Uterus (tissue), 4 donors: ENCODE measurements around the gene TMEM72. TPM values are rescaled to one million over a fixed set of nuclear protein-coding genes. Genes with fewer than 3 reads are reported as not detected.

Experiments used
- DNase-seq, 2 donors: peaks; one replicate each; pipeline ENCODE4 v3.0.0-alpha.2; 2019 to 2020
- H3K27ac ChIP-seq, 2 donors: fragments of 200-600 bp; sonication (generic); 1 replicate in 1 of 2; 2 replicates in 1 of 2; pipeline ENCODE4 v1.5.1; 2016 to 2018
- H3K27me3 ChIP-seq, 2 donors: fragments of 200-600 bp; sonication (generic); one replicate each; pipeline ENCODE4 v1.5.1; 2018 to 2019; ENCODE audit warnings: control low read depth in 1 of 2
- H3K36me3 ChIP-seq, 2 donors: fragments of 200-600 bp; sonication (generic); one replicate each; pipeline ENCODE4 v1.5.1; 2019; ENCODE audit warnings: control low read depth in 1 of 2
- H3K4me1 ChIP-seq, 2 donors: fragments of 200-600 bp; sonication (generic); one replicate each; pipeline ENCODE4 v1.5.1; 2018 to 2019; ENCODE audit warnings: control low read depth in 1 of 2
- H3K4me3 ChIP-seq, 2 donors: fragments of 200-600 bp; sonication (generic); 1 replicate in 1 of 2; 2 replicates in 1 of 2; pipeline ENCODE4 v1.5.1; 2018 to 2019; ENCODE audit warnings: mild to moderate bottlenecking in 1 of 2
- H3K9me3 ChIP-seq, 2 donors: fragments of 200-600 bp; sonication (generic); one replicate each; pipeline ENCODE4 v1.5.1; 2019; ENCODE audit warnings: control low read depth in 1 of 2
- POLR2A ChIP-seq, 2 donors: fragments of 450-650 bp; IDR thresholded peaks; one replicate each; pipeline ENCODE4 v1.6.1; 2016; ENCODE audit warnings: antibody characterized with exemption in 2 of 2, mild to moderate bottlenecking in 1 of 2, moderate library complexity in 1 of 2
- intact Hi-C: fragments of 100-400 bp; cut with DNase I; formaldehyde crosslinking; loops from one replicate; pipeline ENCODE4 v1.15.1; 2023; ENCODE audit warnings: low total_unique reads
- total RNA-seq, 4 donors: library from RNA; depleted of rRNA in 3 of 4; stranded (reverse); fragments of >200 nt in 3 of 4; gene quantifications; one replicate each; pipeline versions ENCODE4 v1.1.0 to v1.2.4, GENCODE V29; 2014 to 2023
- TF ChIP-seq, protein P1 (sequence below), 4 experiments: fragments of 200-600 bp in 2 of 4; fragments of 450-650 bp in 2 of 4; sonication (generic) in 2 of 4; IDR thresholded peaks; one replicate each; pipeline ENCODE4 v1.5.1; 2016 to 2019; ENCODE audit warnings: antibody characterized with exemption in 4 of 4, mild to moderate bottlenecking in 2 of 4, moderate library complexity in 1 of 4
- donor health status: DM: yes; HTN: yes; CAD: no.

Gene TMEM72
- total RNA-seq, 4 donors from 2014 or later, result 0.69 TPM; not detected in 3

DNA sequence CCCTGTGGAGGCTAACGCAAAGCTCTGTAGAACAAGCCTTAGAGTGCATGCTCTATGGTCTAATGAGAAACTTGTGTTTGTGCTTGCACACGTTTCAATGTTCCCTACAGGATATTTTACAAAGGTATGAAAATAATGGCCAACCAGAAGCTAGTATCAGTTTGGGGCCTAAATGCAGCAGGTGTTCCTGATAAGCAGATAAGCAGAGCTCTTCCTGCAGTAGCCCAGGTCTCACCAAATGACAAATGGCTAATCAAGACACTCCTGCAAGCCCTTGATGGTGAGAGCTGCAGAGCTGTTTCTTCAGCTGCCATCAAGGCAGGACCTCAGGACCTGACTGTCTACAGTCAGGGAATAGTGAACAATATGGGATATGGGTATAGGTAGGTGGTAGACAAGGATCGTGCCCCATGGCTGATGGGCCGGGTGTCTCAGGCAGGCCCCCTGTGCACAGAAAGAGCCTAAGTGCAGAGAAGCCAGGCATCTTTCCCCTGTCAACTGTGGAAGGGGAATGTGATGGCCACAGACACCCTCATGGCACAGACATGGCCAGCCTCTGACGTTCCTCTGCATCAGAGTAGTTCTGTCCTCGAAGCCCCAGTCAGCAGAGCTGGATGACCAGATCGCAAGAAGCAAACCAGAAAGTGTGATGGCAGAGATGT, 25.3 kb downstream of the TMEM72 start:
- no peak overlapping the region for H3K4me3 ChIP-seq
- no peaks in the 10 kb centered on the region for H3K36me3 ChIP-seq
- H3K27ac ChIP-seq, result no peak overlapping the region
- no peak for TF ChIP-seq POLR2A (IDR thresholded peaks at IDR 0.05)
- TF ChIP-seq, protein P1, sequence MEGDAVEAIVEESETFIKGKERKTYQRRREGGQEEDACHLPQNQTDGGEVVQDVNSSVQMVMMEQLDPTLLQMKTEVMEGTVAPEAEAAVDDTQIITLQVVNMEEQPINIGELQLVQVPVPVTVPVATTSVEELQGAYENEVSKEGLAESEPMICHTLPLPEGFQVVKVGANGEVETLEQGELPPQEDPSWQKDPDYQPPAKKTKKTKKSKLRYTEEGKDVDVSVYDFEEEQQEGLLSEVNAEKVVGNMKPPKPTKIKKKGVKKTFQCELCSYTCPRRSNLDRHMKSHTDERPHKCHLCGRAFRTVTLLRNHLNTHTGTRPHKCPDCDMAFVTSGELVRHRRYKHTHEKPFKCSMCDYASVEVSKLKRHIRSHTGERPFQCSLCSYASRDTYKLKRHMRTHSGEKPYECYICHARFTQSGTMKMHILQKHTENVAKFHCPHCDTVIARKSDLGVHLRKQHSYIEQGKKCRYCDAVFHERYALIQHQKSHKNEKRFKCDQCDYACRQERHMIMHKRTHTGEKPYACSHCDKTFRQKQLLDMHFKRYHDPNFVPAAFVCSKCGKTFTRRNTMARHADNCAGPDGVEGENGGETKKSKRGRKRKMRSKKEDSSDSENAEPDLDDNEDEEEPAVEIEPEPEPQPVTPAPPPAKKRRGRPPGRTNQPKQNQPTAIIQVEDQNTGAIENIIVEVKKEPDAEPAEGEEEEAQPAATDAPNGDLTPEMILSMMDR (IDR thresholded peaks at IDR 0.05), result no peak
- peaks cover 0 to 5% of the 10 kb centered on the region in 2 donors for H3K4me1 ChIP-seq
- DNase-seq, result no peak
- intact Hi-C loops, result no loop called here
- H3K9me3 ChIP-seq, result no peaks in the 10 kb centered on the region
- no peaks in the 10 kb centered on the region for H3K27me3 ChIP-seq

DNA sequence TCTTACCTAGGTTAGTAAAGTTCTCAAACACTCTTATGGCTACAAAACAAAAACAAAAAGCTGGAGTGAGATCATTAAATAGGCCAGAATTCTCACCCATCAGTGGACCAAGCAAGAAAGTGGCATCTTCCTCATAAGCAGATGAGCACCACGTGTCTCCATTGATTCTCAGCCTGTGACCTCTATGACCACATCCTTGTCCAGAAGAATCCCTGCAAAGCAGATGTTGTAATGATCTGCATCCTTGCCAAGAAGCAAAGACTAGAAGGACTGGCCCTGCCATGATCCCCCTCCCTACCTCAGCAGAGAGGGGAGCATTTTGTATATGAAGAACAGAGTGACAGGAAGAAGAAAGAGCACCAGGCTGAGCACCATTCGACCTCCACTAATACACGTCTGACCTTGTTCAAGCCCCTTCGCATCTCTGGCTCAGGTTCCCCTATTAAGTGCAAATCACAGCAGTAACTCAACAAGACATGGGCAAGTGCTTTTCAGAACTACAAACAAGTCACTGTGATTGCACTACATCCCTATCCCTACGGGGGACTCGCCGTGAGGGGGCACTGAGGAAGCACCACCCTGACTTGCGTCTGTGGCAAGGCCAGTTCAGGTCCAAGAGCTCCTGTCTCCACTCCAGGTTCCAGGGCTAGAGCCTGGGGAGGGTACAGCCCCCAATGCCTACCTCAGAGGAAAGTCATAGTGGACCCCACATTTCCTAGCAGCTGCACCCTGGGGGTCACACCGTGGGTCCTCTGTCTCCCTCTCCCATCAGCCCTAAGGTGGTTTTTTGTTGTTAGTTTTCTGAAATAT, 26.3 kb downstream of the TMEM72 start:
- no peak for TF ChIP-seq POLR2A (IDR thresholded peaks at IDR 0.05)
- TF ChIP-seq, protein P1 (IDR thresholded peaks at IDR 0.05), result no peak
- Histone ChIP-seq H3K36me3 (no peaks in the 10 kb centered on the region), H3K4me3 (no peak overlapping the region), H3K27ac (no peak overlapping the region), H3K9me3 (no peaks in the 10 kb centered on the region), H3K27me3 (no peaks in the 10 kb centered on the region), H3K4me1 (peaks cover 0 to 5% of the 10 kb centered on the region in 2 donors)
- intact Hi-C loops, result no loop called here
- no peak for DNase-seq

DNA sequence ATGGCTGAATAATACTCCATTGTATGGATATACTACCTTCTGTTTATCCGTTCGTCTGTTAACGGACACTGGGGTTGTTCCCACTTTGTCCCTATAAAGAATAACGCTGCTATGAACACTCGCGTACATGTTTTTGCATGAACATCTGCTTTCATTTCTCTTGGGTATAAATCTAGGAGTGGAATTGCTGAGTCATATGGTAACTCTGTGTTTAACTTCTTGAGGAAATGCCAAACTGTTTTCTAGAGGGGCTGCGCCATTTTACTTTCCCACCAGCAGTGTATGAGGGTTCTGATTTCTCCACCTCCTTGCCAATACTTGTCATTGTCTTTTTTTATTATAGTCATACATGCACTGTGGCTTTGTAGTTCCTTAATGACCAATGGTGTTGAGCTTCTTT, 27.8 kb downstream of the TMEM72 start:
- intact Hi-C loops, result no loop called here
- no peaks in the 10 kb centered on the region for H3K27me3 ChIP-seq
- peaks cover 0 to 5% of the 10 kb centered on the region in 2 donors for H3K4me1 ChIP-seq
- H3K4me3 ChIP-seq, result no peak overlapping the region
- H3K27ac ChIP-seq, result no peak overlapping the region
- TF ChIP-seq, protein P1 (IDR thresholded peaks at IDR 0.05), result no peak
- no peak for TF ChIP-seq POLR2A (IDR thresholded peaks at IDR 0.05)
- no peaks in the 10 kb centered on the region for H3K36me3 ChIP-seq
- H3K9me3 ChIP-seq, result no peaks in the 10 kb centered on the region
- DNase-seq, result no peak

DNA sequence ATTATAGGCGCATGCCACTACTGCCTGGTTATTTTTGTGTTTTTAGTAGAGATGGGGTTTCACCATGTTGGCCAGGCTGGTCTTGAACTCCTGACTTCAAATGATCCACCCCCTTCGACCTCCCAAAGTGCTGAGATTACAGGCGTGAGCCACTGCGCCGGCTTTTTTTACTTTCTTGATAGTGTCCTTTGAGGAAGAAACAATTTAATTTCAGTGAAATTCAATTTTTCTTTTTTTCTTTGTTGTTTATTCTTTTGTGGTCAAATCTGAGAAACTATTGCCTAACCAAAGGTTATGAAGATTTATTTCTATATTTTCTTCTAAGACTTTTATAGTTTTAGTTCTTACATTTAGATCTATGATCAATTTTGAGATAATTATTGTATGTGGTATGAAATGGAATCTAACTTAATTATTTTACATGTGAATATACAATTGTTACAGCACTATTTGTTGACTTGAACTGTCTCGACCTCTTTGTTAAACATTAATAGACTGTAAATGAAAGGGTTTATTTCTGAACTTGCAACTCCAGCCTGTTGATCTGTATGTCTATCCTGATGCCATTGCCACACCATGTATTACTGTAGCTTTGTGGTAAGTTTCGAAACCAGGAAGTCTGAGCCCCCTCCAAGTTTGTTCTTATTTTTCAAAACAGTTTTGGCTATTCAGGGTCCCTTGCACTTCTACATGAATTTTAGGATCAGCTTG, 28.7 kb downstream of the TMEM72 start:
- no peaks in the 10 kb centered on the region for H3K36me3 ChIP-seq
- H3K27me3 ChIP-seq, result no peaks in the 10 kb centered on the region
- no peaks in the 10 kb centered on the region for H3K9me3 ChIP-seq
- H3K4me3 ChIP-seq, result no peak overlapping the region
- TF ChIP-seq, protein P1 (IDR thresholded peaks at IDR 0.05), result no peak
- TF ChIP-seq POLR2A (IDR thresholded peaks at IDR 0.05), result no peak
- peaks cover 0 to 5% of the 10 kb centered on the region in 2 donors for H3K4me1 ChIP-seq
- no peak for DNase-seq
- intact Hi-C loops, result no loop called here
- H3K27ac ChIP-seq, result no peak overlapping the region

DNA sequence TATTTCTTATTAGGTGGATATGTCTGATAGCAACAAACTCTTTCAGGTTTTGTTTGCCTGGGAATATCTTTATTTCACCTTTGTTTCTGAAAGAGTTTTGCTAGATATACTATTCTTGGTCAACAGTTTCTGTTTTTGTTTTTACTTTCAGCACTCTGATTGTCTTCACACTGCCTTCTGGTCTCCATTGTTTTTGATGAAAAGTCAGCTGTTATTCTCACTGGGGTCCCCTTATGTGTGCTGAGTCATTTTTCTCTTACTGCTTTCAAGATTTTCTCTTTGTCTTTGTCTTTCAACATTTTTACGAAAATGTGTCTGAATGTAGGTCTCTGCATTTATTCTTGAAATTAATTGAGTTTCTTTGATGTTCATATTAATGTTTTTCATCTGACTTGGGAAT, 33.2 kb downstream of the TMEM72 start:
- Histone ChIP-seq H3K27me3 (no peaks in the 10 kb centered on the region), H3K4me3 (no peak overlapping the region), H3K36me3 (no peaks in the 10 kb centered on the region), H3K4me1 (no peaks in the 10 kb centered on the region), H3K27ac (no peak overlapping the region), H3K9me3 (no peaks in the 10 kb centered on the region)
- no peak for DNase-seq
- TF ChIP-seq, protein P1 (IDR thresholded peaks at IDR 0.05), result no peak
- TF ChIP-seq POLR2A (IDR thresholded peaks at IDR 0.05), result no peak
- intact Hi-C loops, result no loop called here
